ENCODE results near the gene SCOC.

Gene SCOC

DNA sequence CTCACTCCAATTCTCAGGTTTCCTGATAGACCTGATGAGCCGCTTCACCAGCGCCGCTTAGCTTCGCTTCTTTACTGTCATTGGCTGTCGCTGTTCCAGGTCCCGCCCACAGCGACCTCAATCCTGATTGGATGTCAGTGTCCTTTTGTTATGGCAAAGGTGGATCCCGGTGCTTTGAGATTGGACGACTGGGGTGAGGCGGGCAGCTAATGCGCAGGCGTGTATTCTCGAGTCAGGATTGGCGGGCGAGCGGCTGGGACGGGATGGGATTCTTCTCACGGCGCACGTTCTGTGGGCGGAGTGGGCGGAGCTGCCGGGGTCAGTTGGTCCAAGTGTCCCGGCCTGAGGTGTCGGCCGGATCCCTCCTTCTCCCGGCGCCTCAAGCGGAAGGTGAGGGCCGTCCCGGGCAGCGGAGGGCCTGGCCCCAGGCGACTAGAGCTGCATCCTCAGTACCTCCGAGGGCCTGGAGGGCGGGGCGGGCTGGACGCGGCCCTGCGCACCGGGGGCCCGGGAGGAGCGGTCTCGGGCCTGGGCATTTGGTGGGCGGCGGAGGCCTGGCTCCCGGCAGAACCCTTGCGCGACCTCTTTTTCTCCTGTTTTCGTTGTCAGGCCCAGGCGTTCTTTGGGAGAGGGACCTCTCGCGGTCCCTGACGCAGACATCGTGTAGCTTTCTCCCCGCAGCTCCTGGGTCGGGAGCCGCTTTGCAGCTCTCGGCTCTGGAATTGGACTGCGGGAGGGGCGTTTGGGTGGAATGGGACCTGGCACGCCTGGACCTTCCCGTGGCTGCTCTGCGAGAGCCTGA is at the start of gene SCOC:
Gene SCOC (plus strand): TSS at position 319 of the 802 bp plus-strand sequence. CDS start 5,525 bp downstream, outside the sequence.
- DNase-seq (ENCODE audit: low read depth in 2 of 2): peak; percentile 97 to 98

- peak; percentile 17 to 19 for DNase-seq (ENCODE audit: low read depth in 2 of 2)
Measured at GRCh38 chr4:140326395-140326993, 47.0 kb upstream of the SCOC start.

DNA sequence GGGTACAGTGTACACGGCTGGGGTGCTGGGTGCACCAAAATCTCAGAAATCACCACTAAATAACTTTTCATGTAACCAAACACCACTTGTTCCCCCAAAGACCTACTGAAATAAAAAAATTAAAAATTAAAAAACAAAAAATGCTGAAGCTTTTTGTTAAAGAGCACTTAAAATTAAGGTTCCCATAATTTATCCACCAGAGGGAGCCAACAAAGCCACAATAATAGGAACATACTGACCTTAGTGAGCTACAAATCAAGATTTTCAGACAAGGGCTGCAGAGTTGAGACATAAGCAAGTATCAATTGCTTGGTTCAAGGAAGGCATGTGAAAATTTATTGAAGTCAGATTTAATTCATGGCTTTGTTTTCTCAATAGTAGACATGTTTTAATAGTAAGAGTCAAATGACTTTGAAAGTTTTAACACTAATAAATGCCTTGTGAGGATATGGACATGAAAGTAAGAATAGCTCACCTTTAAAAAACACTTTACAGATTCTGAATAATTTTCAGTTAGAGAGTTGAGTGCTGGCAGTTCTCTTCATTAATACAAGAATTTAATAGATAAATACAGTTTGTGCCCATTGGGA is 43.0 kb upstream of the SCOC start:
- DNase-seq (ENCODE audit: low read depth in 2 of 2): no peak

DNA sequence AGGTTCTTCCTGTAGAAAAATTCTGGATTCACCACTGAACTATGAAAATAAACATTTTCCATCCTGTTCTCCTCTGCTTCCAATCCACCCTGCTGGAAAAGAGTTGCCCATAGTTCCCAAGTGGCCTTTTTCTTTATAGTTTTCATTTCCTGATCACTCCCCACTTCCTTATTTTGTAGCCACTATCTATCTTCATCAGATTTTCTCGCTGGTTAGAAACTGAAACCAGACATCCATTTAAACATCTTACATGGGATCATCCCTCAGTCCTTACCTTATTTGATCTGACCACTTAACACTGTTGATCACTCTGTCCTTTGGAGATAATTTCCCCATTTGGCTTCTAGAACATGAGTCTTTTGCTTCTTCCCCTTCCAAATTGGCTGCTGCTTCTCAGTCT is 42.2 kb upstream of the SCOC start:
- DNase-seq (ENCODE audit: low read depth in 2 of 2): no peak

- no peak for DNase-seq (ENCODE audit: low read depth in 2 of 2)
Measured at GRCh38 chr4:140331876-140332275, 41.6 kb upstream of the SCOC start.

- no peak for DNase-seq (ENCODE audit: low read depth in 2 of 2)
Measured at GRCh38 chr4:140332734-140333133, 40.7 kb upstream of the SCOC start.

- DNase-seq (ENCODE audit: low read depth in 2 of 2): no peak
Measured at GRCh38 chr4:140333523-140333922, 39.9 kb upstream of the SCOC start.

GRCh38 chr4:140335076-140335475 is 38.4 kb upstream of the SCOC start:
- no peak for DNase-seq (ENCODE audit: low read depth in 2 of 2)

DNA sequence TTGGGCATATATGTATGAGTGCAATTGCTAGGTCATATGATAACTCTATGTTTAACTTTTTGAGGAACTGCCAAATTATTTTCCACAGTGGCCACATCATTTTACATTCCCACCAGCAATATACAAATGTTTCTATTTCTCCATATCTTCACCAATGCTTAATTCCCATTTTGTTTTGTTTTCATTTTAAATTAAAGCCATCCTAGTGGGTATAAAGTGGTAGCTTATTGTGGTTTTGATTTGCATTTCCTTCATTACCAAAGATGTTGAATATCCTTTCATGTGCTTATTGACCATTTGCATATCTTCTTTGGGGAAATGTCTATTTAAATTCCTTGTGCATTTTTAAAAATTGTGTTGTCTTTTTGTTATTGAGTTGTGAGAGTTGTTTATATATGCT is 36.7 kb upstream of the SCOC start:
- no peak for DNase-seq (ENCODE audit: low read depth in 2 of 2)

DNA sequence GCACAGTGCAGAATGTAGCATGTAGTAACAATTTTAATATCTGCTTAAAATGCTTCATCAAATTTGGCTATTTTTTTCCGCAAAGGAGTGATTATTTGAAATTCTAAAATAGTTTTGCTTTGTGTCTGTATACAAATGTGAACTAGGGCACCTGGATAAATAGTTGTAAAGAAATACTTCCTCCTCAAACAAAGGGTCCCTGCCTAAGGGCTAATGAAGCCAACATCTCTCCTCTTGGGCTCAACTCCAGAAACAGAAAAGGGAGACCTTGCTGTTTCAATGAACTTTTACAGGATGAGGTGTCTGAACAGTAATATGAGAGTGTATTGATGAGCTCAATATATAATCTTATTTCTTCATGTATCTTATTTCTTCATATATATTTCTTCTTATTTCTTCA is 30.8 kb upstream of the SCOC start:
- DNase-seq (ENCODE audit: low read depth in 2 of 2): no peak

DNA sequence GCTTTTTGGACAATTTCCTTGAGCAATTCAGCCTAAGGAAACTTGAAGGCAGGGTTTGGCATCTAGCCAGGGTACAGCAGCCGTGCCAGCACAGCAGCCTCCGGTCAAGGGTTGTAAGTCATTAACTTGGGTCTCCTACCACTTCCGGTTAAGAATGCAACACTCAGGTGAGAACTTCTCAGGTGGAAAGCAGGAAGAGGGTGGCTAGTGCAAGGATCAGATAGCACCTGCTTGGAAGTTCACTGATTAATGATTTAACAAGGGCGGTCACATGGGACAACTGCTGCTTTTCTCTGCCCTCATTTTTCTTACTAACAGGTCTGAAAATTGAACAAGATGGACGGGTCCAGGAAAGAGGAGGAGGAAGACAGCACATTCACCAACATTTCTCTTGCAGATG is 30.1 kb upstream of the SCOC start:
- no peak for DNase-seq (ENCODE audit: low read depth in 2 of 2)

GRCh38 chr4:140344101-140344500 is 29.3 kb upstream of the SCOC start:
- DNase-seq (ENCODE audit: low read depth in 2 of 2): no peak

- no peak for DNase-seq (ENCODE audit: low read depth in 2 of 2)
Measured at GRCh38 chr4:140344621-140345020, 28.8 kb upstream of the SCOC start.

DNA sequence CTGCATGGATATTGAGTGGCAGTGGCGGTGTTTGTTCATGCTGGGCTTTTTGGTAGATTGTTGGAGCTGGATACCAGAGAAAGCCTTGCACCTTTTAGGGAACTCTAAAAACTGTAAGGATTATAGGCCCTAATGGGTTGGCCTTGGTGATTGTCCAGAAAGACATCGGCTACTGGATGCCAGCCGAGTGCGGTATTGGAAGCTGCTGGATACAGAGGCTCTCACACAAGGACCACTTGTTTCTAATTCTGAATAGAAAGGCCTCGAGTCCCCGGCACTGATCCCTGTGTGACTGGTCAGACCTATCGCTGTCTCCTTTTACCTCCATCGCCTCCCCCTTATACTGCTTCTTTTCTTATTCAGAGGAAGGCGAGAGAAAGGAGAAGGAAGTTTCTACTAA is 27.3 kb upstream of the SCOC start:
- DNase-seq (ENCODE audit: low read depth in 2 of 2): no peak

GRCh38 chr4:140349816-140350215 is 23.6 kb upstream of the SCOC start:
- no peak for DNase-seq (ENCODE audit: low read depth in 2 of 2)

DNA sequence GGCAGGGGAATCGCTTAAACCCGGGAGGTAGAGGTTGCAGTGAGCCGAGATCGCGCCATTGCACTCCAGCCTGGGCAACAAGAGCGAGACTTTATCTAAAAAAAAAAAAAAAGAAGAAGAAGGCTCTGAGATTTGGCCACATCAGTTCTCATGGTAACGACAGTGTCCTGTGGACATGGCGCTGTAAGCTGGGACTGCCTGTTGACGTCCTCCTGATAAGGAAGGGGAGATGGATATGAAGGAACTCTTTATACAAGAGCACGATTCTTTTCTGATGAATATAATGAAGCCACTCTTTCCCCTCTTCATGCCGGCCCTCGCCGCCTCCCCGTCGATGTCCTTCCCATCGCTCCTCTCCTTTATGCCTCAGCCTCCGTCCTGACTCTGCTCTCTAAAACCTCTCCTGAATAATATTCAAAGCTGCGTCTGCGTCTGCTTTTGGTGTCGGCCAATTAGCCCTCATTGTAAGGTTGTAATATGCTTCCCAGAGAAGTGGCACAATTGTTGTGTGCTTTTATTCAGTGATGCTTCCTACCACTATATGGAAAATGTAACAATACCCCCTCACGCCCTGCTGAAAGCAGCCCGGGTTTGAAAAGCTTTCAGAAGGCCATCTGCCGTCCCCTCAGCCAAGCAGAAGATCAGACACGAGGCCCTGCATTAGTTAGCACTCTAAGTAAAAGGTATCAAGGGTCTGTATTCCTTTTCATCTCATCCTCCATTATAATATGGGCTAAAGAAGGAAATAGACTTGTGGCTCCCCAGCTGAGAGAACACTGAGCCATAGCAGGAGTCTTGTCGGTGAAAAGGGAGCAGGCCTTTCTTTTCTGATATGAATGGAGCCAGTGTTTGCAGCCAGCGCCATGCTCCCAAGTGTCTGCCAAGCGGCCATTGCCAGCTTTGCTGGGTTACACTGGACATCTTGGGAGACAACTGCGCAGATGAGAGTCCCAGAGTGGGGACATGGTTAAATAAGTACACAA is 22.1 kb upstream of the SCOC start:
- no peak for DNase-seq (ENCODE audit: low read depth in 2 of 2)

GRCh38 chr4:140353786-140354185 is 19.7 kb upstream of the SCOC start:
- no peak for DNase-seq (ENCODE audit: low read depth in 2 of 2)

DNA sequence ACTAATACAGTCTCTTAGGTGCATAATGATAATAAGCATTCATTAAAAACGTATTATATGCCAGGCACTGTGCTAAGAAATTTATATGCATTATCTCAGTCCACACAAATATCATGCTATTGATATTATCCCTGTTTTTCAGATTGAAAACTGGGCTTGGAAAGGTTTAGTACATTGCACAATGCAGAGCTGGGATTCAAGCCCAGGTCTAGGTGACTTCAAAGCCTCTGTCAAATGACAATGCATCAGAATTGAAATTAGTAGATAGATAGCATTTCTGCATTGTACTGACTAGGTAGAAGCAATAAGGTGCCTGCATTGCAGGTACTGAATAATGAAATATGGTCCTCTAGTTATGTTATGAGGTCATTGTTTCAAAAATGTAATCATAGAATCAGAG is 18.2 kb upstream of the SCOC start:
- DNase-seq (ENCODE audit: low read depth in 2 of 2): no peak

DNA sequence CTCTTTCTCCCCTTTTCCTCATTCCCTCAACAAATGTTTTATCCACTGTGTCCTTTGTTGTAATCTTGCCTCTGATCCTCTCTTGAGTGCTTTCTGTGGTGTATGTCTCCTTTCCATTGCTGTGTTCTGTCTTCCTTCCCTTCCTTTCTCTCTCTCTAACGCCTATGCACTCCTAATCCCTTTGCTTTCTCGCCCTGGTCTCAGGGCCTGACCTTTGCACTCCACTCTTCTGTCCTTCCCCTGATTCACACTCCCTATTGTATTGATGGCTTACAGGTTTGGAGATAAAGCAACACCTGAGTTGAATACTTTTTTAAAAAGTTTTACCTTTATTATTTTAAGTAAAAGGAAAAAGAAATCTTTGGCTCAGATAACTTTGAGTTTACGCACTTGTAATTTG is 15.6 kb upstream of the SCOC start:
- DNase-seq (ENCODE audit: low read depth in 2 of 2): no peak

- no peak for DNase-seq (ENCODE audit: low read depth in 2 of 2)
Measured at GRCh38 chr4:140358281-140358680, 15.2 kb upstream of the SCOC start.

GRCh38 chr4:140359562-140360427 is 13.7 kb upstream of the SCOC start:
- DNase-seq (ENCODE audit: low read depth in 2 of 2): peak; percentile 36 to 45
